DMS153 (cell line): ENCODE results near the gene PAK2.
"Not testable (repeated sequence)": the region's sequence is repeated elsewhere in the genome, so short reads cannot be mapped to it uniquely, and the experiment has no call there.

ENCODE experiments used
- DNase-seq: peaks from one replicate; lab custom pipeline; 2025; lab: John Stamatoyannopoulos, UW

Gene PAK2

DNA sequence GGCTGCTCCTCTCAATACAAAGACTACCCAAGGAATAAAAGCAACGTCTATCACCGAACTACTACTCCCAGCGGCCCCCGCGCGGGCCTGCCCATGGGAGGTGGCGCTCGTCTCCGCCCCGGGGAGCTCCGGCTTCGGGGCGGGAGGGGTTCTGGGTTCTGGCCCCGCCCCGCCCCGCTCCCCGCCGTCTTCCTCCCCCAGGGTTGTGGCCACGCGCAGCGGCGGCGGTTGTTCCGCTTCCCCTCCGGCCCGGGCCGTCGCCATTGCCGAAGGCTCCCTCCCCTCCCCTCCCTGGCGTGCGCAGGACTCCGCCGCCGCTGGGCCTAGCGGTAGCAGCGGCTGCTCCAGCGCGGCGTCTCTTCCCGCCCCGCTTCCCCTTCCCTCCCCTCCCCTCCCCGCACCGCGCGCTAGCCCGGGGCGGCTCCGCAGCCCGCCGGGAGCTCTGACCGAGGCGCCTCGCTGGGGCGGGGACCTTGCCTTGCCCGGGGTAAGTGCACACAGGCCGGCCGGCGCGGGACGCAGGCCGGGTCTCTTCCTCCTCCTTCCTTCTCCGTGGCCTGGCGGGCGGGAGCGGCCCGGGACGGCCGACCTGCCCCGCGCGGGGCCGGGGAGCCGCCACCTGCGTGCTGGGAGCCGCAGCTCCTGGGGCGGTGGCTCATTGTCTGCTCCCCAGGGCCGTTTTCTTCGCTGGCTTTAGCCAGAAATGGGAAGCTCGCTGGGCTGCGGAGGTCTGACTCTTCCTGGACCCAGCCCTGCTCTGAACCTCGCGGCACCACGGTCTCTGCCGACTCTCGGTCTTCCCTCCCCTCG is at the start of gene PAK2:
Gene PAK2, plus strand, starts transcription at position 187 of the 810 bp plus-strand sequence. CDS start 42,790 bp downstream, outside the sequence.
- DNase-seq: peak; percentile 56

DNA sequence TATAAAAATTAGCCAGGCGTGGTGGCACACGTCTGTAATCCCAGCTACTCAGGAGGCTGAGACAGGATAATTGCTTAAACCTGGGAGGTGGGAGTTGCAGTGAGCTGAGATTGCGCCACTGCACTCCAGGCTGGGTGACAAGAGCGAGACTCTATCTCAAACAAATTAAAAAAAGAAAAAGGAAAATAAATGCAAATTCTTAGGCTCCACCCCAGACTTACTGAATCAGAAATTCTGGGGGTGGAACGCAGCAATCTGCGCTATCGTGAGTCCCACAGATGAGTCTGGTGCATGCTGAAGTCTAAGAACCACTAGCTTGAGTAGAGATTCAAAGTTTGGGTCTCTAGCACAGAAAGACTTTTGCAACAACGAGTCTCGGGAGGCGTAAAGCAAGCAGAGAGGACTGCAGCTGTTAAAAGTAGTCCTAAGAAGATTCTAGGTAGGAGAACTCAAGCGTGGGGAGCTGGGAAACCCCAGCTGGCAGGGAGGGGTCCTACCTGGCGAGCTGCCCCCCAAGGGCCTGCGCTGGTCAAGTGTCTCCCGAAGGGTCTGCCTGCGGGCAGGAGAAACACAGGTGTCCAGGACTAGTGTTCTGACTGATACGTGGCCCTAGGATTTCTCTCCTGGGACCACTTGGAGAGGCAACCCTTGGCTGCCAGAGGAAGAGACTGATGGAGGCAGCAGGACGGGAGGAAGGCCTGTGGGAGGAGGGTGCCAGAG is 49.6 kb upstream of the PAK2 start:
- no peak for DNase-seq

DNA sequence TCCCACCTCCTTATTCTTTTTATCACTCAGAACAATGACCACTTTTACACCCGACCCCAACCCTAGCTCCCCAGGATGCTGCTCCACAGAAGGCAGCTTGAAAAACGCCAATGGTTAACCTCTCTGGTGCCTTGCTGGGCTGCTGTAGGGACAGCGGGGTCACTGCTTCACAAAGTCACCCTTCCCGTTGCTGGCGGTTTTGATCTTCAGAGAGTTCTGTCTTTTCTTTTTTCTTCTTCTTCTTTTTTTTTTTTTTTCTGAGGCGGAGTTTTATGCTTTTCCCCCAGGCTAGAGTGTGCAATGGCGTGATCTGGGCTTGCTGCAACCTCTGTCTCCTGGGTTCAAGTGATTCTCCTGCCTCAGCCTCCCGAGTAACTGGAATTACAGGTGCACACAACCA is 48.3 kb upstream of the PAK2 start:
- no peak for DNase-seq

DNA sequence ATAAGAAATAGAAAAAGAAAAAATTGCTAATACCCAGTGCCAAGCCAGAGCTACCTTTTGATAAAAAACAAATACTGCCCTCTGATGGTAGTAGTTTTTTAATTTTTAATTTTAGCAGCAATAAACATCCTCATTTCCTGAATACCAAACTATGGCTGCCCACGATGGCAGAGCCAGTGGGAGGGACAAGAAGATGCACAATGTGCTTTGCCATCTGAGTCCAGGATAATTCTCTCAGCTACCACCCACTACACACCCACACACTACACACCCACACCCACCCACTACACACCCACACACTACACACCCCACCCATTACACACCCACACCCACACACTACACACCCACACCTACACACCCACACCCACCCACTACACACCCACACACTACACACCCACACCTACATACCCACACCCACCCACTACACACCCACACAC is 45.4 kb upstream of the PAK2 start:
- DNase-seq: no peak

DNA sequence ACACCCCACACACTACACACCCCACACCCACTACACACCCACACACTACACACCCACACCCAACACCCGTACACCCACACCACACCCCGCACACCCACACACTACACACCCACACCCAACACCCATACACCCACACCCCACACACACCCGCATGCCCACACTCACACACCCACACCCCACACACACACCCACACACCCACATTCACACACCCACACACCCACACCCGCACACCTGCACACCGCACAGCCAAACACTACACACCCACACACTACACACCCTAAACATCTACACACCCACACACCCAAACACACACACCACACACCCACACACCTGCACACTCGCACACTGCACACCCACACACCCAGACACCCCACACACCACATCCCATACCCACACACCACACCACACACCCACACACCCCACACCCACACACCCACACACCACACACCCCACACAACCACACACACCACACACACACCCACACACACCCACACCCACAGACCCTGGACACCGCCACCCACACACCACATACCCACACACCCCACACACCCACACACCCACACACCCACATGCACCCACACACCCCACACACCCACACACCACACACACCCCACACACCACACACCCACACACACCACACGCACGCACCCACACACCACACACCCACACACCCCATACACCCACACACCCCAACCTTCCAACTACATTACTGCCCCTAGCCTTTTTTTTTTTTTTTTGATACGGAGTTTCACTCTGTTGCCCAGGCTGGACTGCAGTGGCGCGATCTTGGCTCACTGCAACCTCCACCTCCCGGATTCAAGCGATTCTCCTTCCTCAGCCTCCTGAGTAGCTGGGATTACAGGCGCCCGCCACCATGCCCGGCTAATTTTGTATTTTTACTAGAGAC is 44.5 kb upstream of the PAK2 start:
- no peak for DNase-seq

DNA sequence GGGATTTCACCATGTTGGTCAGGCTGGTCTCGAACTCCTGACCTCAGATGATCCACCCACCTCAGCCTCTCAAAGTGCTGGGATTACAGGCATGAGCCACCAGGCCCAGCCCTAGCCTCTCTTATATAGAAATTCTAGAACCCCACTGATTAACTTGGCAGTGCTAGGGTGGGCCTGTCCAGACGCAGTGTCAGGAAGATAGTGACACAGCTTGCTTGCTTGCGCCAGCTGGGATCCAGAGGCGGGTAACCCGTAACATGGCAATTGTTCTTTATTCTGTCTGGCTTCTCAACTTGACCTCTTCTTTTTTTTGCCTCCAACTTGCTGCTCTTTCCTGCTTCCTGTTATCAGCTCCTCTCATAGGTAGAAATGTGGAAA is 43.8 kb upstream of the PAK2 start:
- no peak for DNase-seq

DNA sequence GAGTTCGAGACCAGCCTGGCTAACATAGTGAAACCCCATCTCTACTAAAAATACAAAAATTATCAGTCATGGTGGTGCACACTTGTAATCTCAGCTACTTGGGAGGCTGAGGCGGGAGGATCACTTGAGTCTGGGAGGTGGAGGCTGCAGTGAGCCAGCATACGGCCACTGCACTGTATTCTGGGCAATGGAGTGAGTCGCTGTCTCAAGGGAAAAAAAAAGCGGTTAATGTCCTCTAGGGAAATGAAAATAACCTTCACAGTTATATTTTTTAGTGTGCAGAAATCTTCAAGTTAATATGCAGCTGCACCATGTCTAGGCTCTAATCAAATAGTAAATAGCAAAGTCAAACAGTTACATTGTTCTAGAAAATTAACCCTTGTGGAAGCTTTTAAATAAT is 42.4 kb upstream of the PAK2 start:
- no peak for DNase-seq

DNA sequence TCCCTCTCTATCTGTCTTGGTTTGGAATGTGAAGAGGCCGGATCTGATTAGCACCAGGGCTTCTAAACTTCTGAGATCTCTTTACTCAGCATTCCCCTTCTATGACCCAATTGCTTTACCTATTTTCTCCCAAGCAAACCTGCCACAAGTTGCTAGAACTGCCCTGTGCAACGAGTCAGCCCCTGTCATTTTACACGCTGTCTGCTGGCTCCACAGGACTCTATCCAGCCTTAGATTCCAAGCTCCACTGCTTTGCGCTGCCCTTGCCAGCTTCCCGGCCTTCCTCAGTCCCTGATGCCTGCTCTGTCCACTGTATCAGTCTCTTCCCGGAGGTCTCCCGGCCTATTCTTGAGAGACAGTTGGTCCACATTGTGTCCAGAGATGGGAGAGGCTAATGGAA is 39.9 kb upstream of the PAK2 start:
- DNase-seq: no peak

DNA sequence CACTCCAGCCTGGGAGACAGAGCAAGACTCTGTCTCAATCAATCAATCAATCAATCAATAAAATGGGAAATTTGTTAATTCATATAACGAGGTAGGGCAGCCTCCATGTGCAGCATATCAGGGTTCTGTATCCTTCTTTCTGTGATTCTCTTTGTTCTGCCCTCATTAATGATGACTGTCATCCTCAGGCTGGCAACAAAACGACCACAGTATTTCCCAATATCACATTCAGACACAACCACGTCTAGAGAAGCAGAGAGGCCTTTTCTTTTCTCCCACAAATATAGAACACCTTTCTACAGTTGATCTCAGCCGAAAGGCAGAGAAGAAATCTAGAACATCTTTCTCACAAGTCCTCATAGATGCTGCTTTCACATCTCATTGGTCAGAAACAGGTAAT is 38.9 kb upstream of the PAK2 start:
- no peak for DNase-seq

DNA sequence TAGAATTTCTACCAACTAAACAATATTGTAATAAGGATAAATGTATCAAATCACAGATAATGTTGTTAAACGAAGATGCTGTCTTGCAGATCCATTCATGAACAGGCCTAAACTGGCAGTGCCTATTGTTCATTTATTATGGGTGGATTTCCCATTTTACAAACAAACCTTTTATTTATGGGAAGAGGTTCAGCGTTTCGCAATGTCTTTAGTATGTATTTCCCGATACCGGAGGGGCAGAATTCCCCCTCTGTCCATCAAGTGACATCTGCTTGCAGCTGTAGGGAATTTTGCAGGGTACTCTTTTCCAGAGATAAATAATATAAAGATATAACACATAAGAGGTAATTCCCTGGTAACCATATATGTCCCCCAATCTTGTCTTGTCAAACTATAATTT is 33.3 kb upstream of the PAK2 start:
- DNase-seq: no peak

DNA sequence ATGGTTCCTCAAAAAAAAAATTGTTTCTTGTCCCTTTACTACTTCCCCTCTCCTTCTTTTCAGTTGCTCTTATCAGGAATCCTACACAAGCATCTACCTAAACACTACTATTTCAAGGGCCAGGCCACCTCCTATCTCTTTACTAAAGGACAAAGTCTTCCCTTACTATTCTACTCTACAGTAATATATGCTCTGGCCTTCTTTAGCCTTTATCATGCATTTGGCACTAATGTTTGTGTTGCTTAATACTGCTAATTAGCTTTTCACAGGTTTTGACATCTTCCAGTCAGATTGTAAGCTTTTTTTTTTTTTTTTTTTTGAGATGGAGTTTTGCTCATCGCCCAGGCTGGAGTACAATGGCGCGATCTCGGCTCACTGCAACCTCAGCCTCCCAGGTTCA is 32.9 kb upstream of the PAK2 start:
- no peak for DNase-seq

DNA sequence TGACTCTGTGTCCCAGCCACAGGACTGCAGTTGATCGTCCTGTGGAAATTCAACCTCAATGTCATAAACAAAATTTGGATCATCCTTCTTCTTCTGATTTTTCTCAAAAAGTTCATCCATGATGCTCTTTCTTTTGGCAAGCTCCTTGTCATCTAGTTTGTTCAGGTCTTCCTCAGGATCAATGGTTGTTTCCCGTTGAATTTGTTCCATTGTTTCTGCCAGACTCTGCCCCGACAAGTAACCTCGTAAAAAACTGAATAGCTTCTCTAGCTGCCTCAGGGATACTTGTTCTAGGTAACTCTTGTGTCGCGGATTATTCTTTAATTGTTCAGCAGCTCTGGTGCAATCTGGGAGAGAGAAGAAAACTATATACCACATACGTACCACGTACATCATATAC is 32.1 kb upstream of the PAK2 start:
- DNase-seq: no peak

DNA sequence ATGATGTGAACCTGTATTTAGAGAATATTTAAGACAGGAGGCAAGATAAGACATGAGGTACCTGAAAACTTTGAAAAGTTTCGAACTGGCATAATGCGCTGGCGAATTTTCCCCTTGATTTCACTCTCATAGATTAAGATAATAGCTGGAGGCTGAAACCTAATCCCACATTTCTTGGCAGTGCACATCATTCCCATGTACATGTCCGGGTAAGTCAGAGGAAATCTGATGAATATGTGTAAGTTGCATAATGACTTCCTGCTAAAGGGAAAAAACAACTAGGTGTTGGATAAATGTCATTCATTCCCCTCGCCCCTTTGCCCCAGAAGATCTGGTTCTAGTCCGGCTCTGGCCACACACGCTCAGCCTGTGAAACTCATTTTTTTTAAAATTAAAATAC is 31.2 kb upstream of the PAK2 start:
- DNase-seq: no peak

DNA sequence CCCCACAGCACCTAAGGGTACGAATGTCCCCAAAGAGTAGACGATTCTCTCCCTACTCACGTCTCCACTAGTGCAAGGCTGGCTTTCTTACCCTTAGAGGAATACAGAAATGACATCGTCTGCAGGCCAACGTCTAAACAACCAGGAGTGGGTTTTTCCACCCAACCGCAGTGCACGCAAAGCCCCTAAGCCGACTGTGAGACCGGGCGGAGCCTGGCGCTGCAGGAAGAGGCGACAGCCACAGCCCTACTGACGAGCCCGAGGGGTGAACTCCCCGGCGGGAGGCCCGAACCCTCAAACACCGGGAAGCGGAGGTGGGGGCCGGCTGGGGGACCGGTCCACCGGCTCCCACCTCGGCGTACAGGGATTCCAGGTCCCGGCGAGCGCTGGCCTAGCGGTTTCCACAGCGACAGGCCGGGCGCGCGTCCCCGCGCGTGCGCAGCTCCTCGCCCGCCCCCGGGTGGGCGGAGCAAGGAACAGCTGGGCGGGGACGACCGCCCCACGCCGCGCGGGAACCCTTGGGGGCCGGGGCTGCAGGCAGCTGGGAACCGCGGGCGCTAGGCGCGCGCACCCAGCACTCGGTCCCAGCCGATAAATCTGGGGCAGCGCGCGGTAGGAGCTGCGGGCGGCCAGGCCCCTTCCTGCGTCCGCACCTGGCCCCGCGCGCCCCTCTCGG is 27.7 kb upstream of the PAK2 start, which contains the start of the genes CEP19 and PIGX:
Gene CEP19, minus strand, starts transcription at position 413 of the 676 bp plus-strand sequence. CDS start 3,593 bp downstream, outside the sequence.
Gene PIGX, plus strand, starts transcription at position 540 of the 676 bp plus-strand sequence.
- peak; percentile 77 for DNase-seq

DNA sequence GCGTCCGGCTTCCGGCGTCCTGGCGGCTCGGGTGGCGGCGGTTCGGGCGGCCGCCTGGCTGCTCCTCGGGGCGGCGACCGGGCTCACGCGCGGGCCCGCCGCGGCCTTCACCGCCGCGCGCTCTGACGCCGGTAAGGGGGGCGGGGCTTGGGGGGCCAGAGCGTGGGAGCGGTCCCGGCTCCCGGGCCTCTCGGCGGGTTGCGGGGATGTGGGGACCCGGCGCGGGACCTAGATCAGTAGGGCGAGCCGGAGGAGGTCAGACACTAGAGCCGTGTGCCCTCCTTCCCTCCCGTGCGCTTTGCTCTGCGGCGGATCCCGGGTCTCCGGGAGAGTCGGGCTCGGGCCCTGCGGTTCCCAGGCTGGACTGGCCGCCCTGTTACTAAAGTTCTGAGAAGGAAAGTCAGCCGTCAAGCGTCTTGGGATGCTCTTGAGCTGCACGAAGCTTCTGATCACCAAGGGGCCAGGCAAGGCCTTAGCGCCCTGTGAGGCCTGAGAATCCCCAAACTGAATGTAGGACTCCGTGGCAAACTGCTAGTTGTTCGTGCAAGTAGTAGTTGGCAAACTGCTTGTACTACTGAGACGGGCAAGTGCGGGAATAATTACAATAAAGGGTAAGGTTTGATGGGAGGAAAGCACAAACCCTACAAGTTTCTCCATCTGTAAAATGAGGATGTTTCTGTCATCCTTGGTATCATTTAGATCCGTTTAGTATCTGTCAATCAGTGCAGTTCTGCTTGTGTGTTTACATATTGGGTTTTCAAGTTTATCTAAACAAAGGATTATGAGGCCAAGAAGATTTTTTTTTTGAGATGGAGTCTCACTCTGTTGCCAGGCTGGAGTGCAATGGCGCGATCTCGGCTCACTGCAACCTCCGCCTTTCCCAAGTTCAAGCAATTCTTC is 26.9 kb upstream of the PAK2 start:
- DNase-seq: peak; percentile 39

DNA sequence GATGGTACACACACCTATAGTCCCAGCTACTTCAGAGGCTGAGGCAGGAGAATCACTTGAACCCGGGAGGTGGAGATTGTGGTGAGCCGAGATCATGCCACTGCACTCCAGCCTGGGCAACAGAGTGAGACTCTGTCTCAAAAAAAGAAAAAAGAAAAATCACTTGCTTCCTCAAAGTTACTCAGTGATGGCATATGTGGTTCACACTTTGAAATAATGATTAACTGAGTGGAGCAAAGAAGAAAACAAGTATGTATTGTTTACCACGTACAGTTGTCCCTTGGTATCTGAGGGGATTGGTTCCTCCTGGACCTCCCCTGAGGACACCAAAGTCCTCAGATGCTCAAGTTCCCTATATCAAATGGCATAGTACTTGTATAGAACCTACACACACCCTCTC is 22.5 kb upstream of the PAK2 start:
- not testable (repeated sequence) for DNase-seq

DNA sequence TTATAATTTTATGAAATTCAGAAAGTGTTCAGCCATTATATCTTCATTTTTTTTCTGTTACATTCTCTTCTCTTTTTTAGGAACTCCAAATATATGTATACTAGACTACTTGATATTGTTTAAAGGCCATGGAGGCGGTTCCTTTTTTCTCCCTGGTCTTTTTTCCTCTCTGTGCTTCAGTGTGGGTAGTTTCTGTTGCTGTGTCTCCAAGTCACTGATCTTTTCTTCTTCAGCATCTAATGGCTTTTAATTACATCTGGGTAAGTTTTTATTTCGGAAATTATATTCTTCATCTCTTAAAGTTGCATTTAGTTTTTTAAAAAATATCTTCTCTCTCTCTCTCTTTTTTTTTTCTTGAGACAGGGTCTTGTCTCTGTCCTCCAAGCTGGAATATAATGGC is 18.6 kb upstream of the PAK2 start:
- DNase-seq: no peak

DNA sequence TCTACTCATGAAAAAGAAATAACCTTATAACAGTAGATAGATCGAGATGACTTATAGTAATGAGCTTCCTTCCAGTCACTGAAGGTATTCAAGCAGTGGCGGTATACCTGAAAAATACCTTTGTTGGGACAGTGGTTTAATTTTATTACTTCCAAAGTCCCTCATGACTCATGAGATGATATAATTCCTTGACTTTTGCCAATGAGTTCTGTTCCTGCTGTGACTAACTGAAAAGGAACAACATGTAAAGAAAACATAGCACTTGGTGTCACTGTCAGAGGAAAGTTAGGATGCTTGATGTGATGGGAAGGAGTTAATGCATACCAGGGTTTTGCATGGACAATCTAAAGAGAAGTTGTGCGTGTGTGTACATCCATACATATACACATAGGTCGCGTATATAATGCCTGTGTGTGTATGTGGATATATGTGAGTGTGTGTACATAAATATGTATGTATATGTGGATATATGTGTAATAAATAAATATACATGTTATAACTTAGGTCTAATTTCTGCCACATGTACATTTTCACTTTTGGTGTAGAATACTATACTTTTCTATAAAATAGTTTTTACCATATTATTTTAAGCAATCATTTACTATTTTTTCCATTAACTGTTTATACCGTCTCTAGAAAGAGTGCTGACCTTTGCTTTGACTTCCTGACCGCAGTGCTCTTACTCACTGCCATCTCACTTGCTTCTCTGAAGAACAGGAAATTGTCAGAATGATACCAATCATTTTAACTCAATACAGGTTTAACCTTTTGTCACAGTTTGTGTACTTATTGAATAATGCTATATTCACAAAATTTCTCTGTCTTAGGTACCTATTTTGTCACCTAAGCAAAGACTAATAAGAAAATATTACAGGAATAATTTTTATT is 12.6 kb upstream of the PAK2 start:
- DNase-seq: no peak

DNA sequence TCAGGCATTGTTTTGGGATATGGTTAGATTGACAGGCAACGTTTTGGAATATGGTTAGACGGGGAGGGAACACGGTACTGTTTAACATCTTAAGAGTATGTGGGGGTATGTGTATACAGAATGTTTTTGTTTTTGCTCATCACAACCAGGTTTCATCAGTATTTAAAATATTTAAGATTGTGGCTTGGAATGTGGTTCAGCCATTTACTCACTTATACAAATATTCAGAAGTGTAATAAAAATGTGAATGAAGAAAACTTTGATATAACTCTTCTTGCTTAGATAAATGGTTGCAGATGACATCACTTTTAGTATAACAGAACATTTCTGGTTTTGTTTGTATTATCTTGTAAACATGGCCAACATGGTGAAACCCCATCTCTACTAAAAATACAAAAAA is 3.9 kb upstream of the PAK2 start:
- no peak for DNase-seq
